Gastrocnemius medialis (tissue), 4 donors: ENCODE results near the gene RPL22.

ENCODE experiments used
- CTCF ChIP-seq, 5 experiments: fragments of 450-650 bp in 3 of 5; fragments of 200-600 bp in 2 of 5; sonication (generic) in 2 of 5; IDR thresholded peaks in 4 of 5; conservative IDR thresholded peaks in 1 of 5; 1 replicate in 4 of 5; 2 replicates in 1 of 5; pipeline ENCODE4 v1.5.1; 2016 to 2019; ENCODE audit warnings: antibody characterized with exemption in 5 of 5, mild to moderate bottlenecking in 3 of 5, moderate library complexity in 3 of 5
- POLR2A ChIP-seq, 2 donors: fragments of 450-650 bp; IDR thresholded peaks; one replicate each; pipeline ENCODE4 v1.6.1; 2017; ENCODE audit warnings: antibody characterized with exemption in 2 of 2, mild to moderate bottlenecking in 2 of 2, moderate library complexity in 2 of 2

- TF ChIP-seq POLR2A (IDR thresholded peaks at IDR 0.05) (peak in 1 of 2 donors; percentile 45), CTCF (IDR thresholded peaks at IDR 0.05 in 4 of 5, conservative IDR thresholded peaks at IDR 0.05 in 1 of 5) (no peak)
Measured at GRCh38 chr1:6234502-6235295, 35.3 kb upstream of the RPL22 start.
